Mucosa of rectum (tissue), 2 donors: Measurements from ENCODE around the gene SERPINH1.
A peak's percentile ranks its signal among the peaks of the same experiment; 100 is the strongest.

Source experiments
- H3K27ac ChIP-seq, 2 donors: one replicate each; pipeline ENCODE4 v1.7.0; 2013; ENCODE audit warnings: inconsistent platforms in 2 of 2, low read depth in 2 of 2, low read length in 2 of 2
- H3K27me3 ChIP-seq, 2 donors: one replicate each; pipeline ENCODE4 v1.7.0; 2013; ENCODE audit warnings: low read length in 2 of 2; ENCODE audit not compliant: control insufficient read depth in 2 of 2, insufficient read depth in 2 of 2
- H3K36me3 ChIP-seq, 2 donors: one replicate each; pipeline ENCODE4 v1.7.0; 2013; ENCODE audit warnings: low read length in 2 of 2; ENCODE audit not compliant: control insufficient read depth in 2 of 2, insufficient read depth in 2 of 2
- H3K4me1 ChIP-seq, 2 donors: one replicate each; pipeline ENCODE4 v1.7.0; 2013; ENCODE audit warnings: low read length in 2 of 2, mild to moderate bottlenecking in 1 of 2; ENCODE audit not compliant: control insufficient read depth in 2 of 2, insufficient read depth in 2 of 2
- H3K4me3 ChIP-seq, 2 donors: one replicate each; pipeline ENCODE4 v1.7.0; 2013; ENCODE audit warnings: low read length in 2 of 2
- H3K9ac ChIP-seq, 2 donors: one replicate each; pipeline ENCODE4 v1.7.0; 2013; ENCODE audit warnings: low read length in 2 of 2, low read depth in 1 of 2, mild to moderate bottlenecking in 1 of 2
- H3K9me3 ChIP-seq, 2 donors: one replicate each; pipeline ENCODE4 v1.7.0; 2013; ENCODE audit warnings: low read length in 2 of 2; ENCODE audit not compliant: control insufficient read depth in 2 of 2
- donor health status: healthy.
- donor health status: Normal muscosa, but diverticular disease.

SERPINH1 gene

GRCh38 chr11:75572744-75573143, 10.7 kb downstream of the SERPINH1 start:
- Histone ChIP-seq H3K9me3 (no peaks in the 10 kb centered on the region), H3K9ac (no peak overlapping the region), H3K27ac (no peak overlapping the region), H3K4me1 (peaks cover 0 to 2% of the 10 kb centered on the region in 2 donors), H3K36me3 (peaks cover 46 to 60% of the 10 kb centered on the region in 2 donors), H3K27me3 (no peaks in the 10 kb centered on the region), H3K4me3 (no peak overlapping the region)

- peaks cover 33 to 41% of the 10 kb centered on the region in 2 donors for H3K36me3 ChIP-seq
- no peaks in the 10 kb centered on the region for H3K27me3 ChIP-seq
- H3K27ac ChIP-seq: no peak overlapping the region
- no peaks in the 10 kb centered on the region for H3K9me3 ChIP-seq
- no peak overlapping the region for H3K9ac ChIP-seq
- H3K4me1 ChIP-seq: peaks cover 0 to 2% of the 10 kb centered on the region in 2 donors
- no peak overlapping the region for H3K4me3 ChIP-seq
Measured at GRCh38 chr11:75574698-75575602, 12.9 kb downstream of the SERPINH1 start.

GRCh38 chr11:75576017-75576416, 14.0 kb downstream of the SERPINH1 start:
- Histone ChIP-seq H3K9ac (no peak overlapping the region), H3K27ac (no peak overlapping the region), H3K27me3 (no peaks in the 10 kb centered on the region), H3K4me3 (no peak overlapping the region), H3K4me1 (peaks cover 0 to 2% of the 10 kb centered on the region in 2 donors), H3K9me3 (no peaks in the 10 kb centered on the region), H3K36me3 (peaks cover 22 to 31% of the 10 kb centered on the region in 2 donors)

- Histone ChIP-seq H3K9me3 (no peaks in the 10 kb centered on the region), H3K27me3 (no peaks in the 10 kb centered on the region), H3K4me3 (no peak overlapping the region), H3K27ac (no peak overlapping the region), H3K36me3 (peaks cover 19 to 26% of the 10 kb centered on the region in 2 donors), H3K4me1 (peaks cover 0 to 2% of the 10 kb centered on the region in 2 donors), H3K9ac (no peak overlapping the region)
Measured at GRCh38 chr11:75576499-75576918, 14.5 kb downstream of the SERPINH1 start.

- H3K4me1 ChIP-seq: peaks cover 0 to 2% of the 10 kb centered on the region in 2 donors
- H3K9me3 ChIP-seq: no peaks in the 10 kb centered on the region
- H3K4me3 ChIP-seq: no peak overlapping the region
- no peaks in the 10 kb centered on the region for H3K27me3 ChIP-seq
- H3K9ac ChIP-seq: no peak overlapping the region
- H3K27ac ChIP-seq: no peak overlapping the region
- H3K36me3 ChIP-seq: peaks cover 13 to 19% of the 10 kb centered on the region in 2 donors
Measured at GRCh38 chr11:75577207-75577606, 15.2 kb downstream of the SERPINH1 start.

GRCh38 chr11:75578977-75579376, 16.9 kb downstream of the SERPINH1 start:
- Histone ChIP-seq H3K27ac (no peak overlapping the region), H3K9ac (no peak overlapping the region), H3K36me3 (peaks cover 0 to 2% of the 10 kb centered on the region in 2 donors)

GRCh38 chr11:75579841-75580240, 17.8 kb downstream of the SERPINH1 start:
- Histone ChIP-seq H3K9ac (no peak overlapping the region), H3K4me1 (peaks cover 7 to 10% of the 10 kb centered on the region in 2 donors), H3K27me3 (no peaks in the 10 kb centered on the region), H3K36me3 (no peaks in the 10 kb centered on the region), H3K4me3 (no peak overlapping the region), H3K9me3 (no peaks in the 10 kb centered on the region), H3K27ac (no peak overlapping the region)

More at GRCh38 chr11:75578977-75579376, 16.9 kb downstream of the SERPINH1 start:
- H3K4me1 ChIP-seq: peaks cover 4 to 6% of the 10 kb centered on the region in 2 donors
- no peaks in the 10 kb centered on the region for H3K9me3 ChIP-seq
- no peak overlapping the region for H3K4me3 ChIP-seq
- no peaks in the 10 kb centered on the region for H3K27me3 ChIP-seq

- no peaks in the 10 kb centered on the region for H3K27me3 ChIP-seq
- peak overlapping the region in 1 of 2 donors; percentile 78 for H3K4me3 ChIP-seq
- H3K9ac ChIP-seq: peak overlapping the region in 1 of 2 donors; percentile 71
- no peaks in the 10 kb centered on the region for H3K36me3 ChIP-seq
- H3K27ac ChIP-seq: peak overlapping the region; percentile 77 to 85
- H3K9me3 ChIP-seq: no peaks in the 10 kb centered on the region
- peaks cover 4 to 10% of the 10 kb centered on the region in 2 donors for H3K4me1 ChIP-seq
Measured at GRCh38 chr11:75582506-75582894, 20.4 kb downstream of the SERPINH1 start.

- H3K4me1 ChIP-seq: peaks cover 4 to 10% of the 10 kb centered on the region in 2 donors
- no peaks in the 10 kb centered on the region for H3K27me3 ChIP-seq
- peak overlapping the region; percentile 70 to 71 for H3K9ac ChIP-seq
- H3K27ac ChIP-seq: peak overlapping the region; percentile 77 to 85
- H3K4me3 ChIP-seq: peak overlapping the region; percentile 58 to 78
- H3K36me3 ChIP-seq: no peaks in the 10 kb centered on the region
- no peaks in the 10 kb centered on the region for H3K9me3 ChIP-seq
Measured at GRCh38 chr11:75582895-75583717, 21.1 kb downstream of the SERPINH1 start.
